ENCODE data around the gene ZNF836.

ZNF836 gene

DNA sequence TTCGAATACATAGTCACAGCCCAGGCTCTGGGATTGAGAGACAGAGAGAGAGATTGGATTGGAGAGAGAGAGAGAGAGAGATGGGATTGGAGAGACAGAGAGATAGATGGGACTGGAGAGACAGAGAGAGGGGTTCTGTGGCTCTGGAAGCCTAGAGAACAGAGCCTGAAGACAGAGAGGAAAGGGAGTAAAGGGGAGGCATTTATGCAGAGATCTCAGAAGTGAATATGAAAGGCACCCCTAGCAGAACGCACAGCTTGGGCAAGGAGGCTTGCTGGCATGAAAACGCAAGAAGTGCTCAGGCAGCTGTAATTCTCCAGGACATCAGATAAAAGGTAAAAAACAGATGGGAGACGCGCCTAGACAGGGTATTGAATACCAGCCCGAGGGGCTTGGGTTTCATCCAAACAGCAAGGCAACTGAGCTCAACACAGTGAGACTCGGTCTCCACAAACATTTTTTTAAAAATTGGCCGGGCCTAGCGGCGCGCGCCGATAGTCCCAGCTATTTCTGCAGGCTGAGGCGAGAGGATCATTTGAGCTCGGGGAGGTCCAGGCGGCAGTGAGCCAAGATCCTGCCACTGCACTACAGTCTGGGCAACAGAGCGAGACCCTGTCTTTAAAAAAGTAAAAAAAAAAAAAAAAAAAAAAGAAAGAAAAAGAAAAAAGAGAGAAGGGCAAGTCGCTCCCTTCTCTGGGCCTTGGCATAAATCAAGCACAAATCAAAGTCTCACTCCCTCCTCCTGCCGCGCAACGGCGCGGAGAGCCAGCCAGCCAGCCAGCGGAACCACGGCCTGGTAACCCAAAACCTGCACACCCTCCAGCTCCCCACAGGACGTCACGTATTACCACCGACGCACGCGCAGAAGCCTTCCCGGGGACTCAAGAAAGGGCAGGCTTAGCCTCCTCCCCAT lies 17.7 kb upstream of the ZNF836 start:
- peak; percentile 99 for DNase-seq (ENCODE audit: low spot score)
- no peak for FAIRE-seq

DNA sequence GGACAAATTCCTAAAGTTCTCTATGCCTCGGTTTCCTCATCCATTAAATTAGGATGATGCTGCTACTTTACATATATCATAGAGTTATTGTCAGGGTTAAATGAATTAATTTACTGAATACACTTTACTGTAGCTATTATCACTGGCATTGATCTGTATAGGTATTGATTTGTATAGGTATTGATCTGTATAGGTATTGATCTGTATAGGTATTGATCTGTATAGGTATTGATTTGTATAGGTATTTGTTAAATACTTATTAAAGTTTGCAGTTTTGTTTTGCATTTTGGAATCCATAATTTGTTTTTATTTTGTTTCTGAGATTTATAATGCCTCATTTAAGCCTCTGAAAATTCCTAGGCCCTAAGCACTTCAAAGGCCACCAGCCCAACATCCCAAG lies 16.0 kb upstream of the ZNF836 start:
- DNase-seq (ENCODE audit: low spot score) (no peak), FAIRE-seq (no peak)

DNA sequence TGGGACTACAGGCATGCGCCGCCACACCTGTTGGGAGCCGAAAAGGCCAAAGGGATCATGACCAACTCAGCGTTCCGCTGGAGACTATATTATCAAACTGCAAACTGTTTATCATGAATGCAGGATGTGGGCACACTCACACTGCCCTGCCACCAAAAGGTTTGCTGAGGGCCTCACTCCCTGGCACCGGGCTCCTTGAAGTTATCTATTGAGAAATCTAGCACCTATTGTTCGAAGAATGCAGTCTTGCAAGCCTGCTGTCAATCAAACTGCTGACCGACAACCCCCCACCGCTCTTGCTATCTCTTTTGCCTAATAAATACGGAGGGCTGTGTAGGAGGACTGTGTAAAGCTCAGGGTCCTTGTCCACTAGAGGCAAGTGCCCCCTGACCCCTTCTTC lies 5.2 kb upstream of the ZNF836 start:
- DNase-seq (ENCODE audit: low spot score) (no peak), FAIRE-seq (no peak)

DNA sequence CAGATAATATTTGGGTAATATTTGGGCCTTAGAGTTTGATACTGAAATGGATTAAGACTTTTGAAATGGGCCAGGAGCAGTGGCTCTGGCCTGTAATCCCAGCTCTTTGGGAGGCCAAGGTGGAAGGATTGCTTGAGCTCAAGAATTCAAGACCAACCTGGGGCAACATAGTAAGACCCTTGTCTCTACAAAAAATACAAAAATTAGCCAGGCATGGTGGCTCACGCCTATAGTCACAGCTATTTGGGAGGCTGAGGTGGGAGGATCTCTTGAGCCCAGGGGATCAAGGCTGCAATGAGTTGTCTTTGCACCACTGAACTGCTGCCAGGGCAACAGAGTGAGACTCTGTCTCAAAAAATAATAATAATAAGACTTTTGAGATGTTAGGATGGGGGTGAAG lies 926 bp upstream of the ZNF836 start:
- DNase-seq (ENCODE audit: low spot score) (no peak), FAIRE-seq (no peak)

DNA sequence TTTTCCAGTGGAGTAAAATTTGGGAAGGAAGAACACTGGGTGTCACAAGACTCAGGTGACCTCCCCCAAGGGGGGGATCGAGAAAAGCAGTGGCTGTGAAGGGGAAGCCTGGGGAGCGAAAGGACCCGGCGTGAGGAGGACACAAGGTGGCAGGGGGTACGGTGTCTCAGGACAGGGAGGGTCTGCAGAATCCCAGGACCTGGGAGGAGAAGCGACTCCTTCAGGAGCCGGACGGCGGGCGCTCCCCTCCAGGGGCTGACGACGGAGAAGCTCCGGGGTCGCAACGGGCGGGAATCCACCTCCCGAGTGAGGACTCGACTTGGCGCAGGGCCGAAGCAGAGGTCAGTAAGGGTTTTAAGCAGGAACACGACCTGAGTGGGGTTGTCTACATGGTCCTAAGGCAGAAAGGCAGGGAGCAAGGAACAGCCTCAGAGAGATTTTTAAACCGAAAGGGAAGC lies 529 bp downstream of the ZNF836 start:
- DNase-seq (ENCODE audit: low spot score) (no peak), FAIRE-seq (no peak)

DNA sequence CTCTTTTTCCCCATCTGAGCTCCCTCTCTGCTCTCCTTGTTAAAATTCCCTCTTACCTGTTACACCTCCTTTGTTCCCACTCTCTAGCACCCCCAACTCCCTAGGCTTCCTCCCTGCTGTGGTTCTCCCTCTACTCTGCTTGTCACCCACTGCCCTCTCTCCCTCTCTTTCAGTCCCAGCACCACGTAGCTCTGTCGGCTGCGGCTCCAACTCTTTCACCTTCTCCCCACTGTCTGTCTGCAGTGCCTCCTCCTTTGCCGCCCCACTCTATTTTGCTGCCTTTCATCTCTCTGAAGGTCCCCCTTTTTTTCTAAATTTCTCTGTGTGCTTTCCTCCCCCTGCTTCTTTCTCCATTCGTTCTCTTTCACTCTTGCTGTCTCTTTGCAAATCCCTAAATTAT lies 1.1 kb downstream of the ZNF836 start:
- FAIRE-seq (no peak), DNase-seq (ENCODE audit: low spot score) (no peak)

DNA sequence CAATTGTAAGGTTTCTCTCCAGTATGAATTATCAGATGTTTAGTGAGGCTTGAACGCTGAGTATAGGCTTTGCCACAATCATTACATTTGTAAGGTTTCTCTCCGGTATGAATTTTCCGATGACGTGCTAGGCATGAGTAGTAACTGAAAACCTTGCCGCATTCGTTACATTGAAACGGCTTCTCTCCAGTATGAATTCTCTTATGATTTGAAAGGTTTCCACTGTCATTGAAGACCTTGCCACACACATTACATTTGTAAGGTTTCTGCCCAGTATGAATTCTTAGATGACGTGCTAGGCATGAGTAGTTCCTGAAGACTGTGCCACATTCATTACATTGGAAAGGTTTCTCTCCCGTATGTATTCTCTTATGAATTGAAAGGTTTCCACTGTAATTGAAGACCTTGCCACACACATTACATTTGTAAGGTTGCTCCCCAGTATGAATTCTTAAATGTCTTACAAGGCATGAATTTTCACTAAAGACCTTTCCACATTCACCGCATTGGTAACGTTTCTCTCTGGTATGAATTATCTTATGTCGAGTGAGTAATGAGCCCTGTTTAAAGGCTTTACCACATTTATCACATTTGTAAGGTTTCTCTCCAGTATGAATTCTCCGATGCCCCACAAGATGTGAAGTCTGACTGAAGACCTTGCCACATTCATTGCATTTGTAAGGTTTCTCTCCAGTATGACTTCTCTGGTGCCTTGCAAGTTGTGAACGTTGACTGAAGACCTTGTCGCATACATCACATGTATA lies 15.6 kb downstream of the ZNF836 start:
- FAIRE-seq, result no peak
- DNase-seq (ENCODE audit: low spot score), result no peak

DNA sequence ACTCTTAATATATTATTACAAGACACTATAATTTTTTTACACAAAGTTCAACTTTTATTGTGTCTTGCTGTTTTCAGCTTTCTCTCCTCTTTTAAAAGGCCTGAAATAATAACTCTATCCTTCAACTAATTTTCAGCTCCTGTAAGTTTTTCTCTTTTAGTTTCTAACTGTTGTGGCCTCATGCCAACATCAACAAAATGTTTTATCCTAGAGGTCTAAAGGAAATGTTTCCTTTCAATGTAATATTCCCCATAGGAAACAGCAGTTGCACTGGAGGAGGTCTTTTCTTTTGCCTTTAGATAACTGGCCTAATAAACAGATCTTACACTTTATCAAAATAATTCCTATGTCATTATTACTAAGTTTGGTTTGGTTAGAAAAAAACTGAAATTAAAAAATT lies 23.2 kb downstream of the ZNF836 start:
- FAIRE-seq (no peak), DNase-seq (ENCODE audit: low spot score) (no peak)

DNA sequence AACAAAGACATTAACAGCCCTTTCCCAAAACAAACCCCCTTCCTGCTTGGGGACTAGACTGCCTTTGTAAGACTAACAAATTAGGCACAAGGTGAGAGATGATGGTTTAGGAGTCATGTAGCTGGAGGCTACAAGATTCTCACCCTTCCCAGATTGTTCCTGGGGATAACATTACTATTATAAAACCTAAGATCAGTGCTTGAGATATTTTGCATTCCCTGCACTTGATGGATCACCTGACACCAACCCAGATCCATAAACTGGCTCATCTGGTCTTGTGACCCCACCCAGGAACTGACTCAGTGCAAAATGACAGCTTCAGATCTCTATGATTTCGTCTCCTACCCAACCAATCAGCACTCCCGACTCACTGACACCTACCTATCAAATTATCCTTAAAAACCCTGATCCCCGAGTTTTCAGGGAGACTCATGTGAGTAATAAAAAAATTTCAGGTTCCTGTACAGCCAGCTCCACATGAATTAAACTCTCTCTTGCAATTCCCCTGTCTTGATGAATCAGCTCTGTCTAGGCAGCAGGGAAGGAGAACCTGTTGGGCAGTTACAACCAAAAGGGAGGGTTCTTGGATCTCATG lies 29.3 kb downstream of the ZNF836 start:
- DNase-seq (ENCODE audit: low spot score) (no peak), FAIRE-seq (no peak)

DNA sequence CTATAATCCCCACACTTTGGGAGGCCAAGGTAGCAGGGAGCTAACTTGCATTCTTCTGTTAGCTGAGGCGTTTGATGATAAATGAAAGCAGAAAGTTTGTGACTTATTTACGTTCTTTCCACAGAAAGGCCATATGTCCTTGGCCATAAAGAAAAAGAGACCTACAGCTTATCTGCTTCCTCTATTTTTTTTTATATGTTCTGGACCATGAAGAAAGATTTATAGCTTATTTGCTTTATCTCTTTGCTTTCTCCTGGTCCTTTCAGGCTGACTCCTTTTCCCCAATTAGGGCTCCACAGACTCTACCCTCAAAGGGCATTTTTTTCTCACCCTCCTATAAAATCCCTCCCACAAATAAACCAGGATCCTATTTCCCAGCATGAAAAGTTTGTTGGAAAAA lies 30.2 kb downstream of the ZNF836 start:
- no peak for FAIRE-seq
- DNase-seq (ENCODE audit: low spot score), result no peak

DNA sequence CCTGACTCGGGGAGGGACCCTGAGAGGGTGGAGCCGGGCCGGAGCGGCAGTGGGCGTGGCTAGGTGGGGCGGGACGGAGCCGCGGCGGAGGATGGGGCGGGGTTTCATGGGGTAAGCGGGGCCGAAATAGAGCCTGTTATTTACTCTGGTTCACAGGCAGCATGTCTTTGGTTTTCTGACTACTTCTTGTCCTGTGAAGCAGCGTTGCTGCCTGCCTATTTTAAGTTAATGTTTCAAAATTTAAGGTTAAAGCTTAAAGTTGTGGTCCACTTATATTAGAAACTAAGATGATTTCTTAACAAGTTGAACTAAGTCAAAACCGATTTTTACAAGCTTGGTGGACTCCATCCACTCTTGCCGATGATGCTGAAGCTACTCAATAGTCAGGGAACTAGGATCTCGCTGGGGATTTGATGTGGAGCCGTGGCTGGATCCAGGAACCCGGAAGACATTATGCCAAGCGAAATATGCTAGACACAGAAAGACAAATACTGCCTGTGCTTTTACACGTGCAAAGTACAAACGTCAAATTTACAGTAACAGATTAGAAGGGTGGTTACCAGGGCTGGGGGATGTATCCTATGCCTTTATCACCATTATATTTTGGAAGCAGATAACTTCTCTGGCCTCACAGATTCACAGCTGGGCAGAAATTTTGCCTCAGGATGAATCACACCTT lies 31.2 kb downstream of the ZNF836 start:
- FAIRE-seq, result no peak
- DNase-seq (ENCODE audit: low spot score), result no peak

DNA sequence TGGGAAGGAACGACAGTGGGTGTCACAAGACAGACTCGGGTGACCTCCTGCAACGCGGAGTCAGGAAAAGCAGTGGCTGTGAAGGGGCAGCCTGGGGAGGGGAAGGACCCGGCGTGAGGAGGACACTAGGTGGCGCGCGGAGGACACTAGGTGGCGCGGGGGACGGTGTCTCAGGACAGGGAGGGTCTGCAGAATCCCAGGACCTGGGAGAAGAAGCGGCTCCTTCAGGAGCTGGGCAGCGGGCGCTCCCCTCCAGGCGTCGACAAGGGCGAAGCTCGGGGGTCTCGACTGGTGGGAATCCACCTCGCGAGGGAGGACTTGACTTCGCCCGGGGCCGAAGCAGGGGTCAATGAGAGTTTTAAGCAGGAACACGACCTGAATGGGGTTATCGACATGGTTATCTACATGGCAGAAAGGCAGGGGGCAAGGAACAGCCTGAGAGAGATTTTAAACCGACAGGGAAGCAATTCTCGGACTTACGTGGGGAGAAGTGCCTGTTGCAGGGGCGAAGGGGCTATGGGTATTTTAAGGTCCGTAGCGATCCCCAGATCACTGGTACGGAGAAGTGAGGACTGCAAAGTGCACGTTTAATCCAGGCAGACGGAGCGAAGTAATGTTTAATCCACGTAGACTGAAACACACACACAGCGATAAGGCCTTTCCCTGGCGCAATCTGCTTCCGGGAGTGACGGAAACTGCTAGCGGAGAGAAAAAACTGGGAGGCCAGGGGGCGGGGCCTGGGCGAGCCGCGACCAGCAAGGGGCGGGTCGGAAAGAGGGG lies 32.0 kb downstream of the ZNF836 start, which contains the start of gene ZNF616:
TSS of gene ZNF616 (minus strand) at position 687 of the 780 bp plus-strand sequence. CDS start 9,426 bp downstream, outside the sequence.
- DNase-seq (ENCODE audit: low spot score), result peak; percentile 76
- FAIRE-seq, result peak; percentile 61

DNA sequence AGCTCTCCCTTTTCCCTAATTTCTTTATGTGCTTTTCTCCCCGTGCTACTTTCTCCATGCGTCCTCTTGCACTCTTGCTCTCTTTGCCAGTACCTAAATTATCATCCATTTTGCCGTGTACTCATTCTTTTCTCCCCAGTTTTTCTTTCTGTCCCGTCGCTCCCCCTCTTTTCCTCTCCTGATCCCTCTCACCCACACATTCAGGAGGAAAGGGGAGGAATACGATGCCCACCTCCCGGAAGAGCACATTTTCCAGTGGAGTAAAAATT lies 32.5 kb downstream of the ZNF836 start:
- no peak for DNase-seq (ENCODE audit: low spot score)
- FAIRE-seq, result no peak

DNA sequence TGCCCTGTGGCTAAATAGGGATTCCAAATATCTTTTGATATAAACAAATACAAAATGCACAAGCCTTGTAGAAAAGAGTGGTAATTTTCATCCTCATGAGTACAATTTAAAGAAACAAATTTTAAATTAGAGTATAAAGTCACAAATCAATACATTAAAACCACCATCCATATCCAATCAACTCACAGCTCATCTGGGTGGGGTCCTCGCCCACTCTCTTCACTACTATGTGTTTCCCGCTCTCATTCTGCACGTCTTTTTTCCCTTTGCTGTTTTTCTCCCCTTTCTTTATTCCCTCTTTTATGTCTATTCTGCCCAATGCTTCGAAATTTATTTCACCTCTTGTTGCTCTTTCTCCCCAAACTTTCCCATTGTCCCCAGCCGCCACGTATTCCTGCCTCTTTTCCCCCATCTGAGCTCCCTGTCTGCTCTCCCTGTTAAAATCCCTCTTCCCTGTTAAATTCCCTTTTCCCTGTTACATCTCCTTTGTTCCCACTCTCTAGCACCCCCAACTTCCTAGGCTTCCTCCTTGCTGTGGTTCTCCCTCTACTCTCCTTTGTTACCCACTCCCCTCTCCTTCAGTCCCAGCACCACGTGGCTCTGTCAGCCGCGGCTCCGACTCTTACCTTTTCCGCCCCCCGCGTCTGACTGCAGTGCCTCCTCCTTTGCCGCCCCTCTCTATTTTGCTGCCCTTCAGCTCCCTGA lies 33.0 kb downstream of the ZNF836 start:
- DNase-seq (ENCODE audit: low spot score), result no peak

DNA sequence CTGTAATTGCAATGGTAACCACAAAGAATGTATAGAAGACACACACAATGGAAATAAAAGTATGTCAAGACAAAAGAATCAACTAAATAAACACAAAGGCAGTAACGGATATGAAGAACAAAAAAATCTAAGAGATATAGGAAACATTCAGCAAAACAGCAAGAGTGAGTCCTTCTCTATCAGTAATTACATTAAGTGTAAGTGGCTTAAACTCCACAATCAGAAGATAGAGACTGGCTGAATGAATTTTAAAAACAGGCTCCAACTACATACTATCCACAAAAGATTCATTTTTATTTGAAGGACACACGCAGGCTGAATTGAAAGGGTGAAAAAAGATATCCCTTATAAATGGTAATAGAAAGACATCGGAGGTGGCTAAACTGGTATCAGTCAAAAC lies 51.1 kb downstream of the ZNF836 start:
- FAIRE-seq (no peak), DNase-seq (ENCODE audit: low spot score) (no peak)

More for the DNA sequence above, 33.0 kb downstream of the ZNF836 start:
- no peak for FAIRE-seq

DNA sequence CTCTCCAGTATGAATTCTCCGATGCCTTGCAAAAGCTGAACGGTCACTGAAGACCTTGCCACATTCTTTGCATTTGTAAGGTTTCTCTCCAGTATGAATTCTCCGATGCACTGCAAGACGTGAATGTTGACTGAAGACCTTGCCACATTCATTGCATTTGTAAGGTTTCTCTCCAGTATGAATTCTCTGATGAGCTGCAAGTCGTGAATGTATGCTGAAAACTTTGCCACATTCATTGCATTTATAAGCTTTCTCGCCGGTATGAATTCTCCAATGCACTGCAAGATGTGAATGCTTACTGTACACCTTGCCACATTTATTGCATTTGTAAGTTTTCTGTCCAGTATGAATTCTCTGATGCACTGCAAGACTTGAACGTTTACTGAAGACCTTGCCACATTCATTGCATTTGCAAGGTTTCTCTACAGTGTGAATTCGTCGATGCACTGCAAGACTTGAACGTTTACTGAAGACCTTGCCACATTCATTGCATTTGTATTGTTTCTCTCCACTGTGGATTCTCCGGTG lies 55.8 kb downstream of the ZNF836 start:
- no peak for DNase-seq (ENCODE audit: low spot score)
- FAIRE-seq, result no peak

DNA sequence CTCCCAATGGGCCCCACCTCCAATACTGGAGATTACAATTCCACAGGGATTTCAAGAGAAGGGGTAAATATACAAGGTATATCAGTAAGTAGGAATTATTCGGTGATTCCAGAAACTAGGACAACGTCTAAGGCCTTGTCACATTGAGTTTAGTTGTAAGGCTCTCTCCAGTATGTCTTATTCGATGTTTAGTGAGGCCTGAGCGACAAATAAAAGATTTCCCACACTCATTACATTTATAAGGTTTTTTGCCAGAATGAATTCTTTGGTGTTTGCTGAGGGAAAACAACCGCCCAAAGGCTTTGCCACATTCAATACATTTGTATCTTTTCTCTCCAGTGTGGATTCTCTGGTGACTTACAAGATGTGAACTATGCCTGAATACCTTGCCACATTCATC lies 56.7 kb downstream of the ZNF836 start:
- FAIRE-seq (no peak), DNase-seq (ENCODE audit: low spot score) (no peak)

DNA sequence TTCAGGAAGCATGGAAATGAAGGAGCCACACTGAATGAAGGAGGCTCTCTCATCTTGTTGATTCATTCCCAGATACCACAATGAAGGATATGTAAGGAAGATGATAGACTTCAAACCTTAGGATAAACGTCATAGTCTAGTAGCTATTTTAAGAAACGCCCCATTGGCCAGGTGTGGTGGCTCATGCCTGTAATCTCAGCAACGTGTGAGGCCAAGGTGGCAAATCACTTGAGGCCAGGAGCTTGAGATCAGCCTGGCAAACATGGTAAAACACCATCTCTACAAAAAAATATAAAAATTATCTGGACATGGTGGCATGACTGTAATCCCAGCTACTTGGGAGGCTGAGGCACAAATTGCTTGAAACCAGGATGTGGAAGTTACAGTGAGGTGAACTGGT lies 58.8 kb downstream of the ZNF836 start:
- no peak for FAIRE-seq
- no peak for DNase-seq (ENCODE audit: low spot score)

DNA sequence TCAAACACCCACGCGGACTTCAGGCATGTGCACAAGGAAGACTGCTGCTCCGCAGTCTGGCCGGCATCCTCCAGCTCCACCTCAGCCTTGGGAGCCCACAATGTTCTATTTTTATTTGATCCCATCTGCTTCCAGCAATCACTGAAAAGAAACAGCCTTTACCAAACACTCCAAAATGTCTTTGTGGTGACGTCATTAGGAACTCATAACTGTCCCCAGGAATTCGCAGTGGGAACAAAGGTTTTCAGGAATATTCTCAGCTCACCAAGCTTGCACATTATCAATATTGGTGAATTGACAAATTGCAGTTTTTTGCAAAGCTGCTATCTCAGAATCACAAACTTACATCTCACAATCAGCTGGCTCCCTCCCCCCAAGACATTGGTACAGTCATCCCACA lies 60.6 kb downstream of the ZNF836 start:
- no peak for FAIRE-seq
- no peak for DNase-seq (ENCODE audit: low spot score)

Data from RCC 7860 (cell line).